Measurements from ENCODE around the gene CACNA1D. TPM values are rescaled to one million over a fixed set of nuclear protein-coding genes. Genes with fewer than 3 reads are reported as not detected.

CACNA1D gene
- total RNA-seq, 1 donor from 2014 or later, result 1.1 TPM

DNA sequence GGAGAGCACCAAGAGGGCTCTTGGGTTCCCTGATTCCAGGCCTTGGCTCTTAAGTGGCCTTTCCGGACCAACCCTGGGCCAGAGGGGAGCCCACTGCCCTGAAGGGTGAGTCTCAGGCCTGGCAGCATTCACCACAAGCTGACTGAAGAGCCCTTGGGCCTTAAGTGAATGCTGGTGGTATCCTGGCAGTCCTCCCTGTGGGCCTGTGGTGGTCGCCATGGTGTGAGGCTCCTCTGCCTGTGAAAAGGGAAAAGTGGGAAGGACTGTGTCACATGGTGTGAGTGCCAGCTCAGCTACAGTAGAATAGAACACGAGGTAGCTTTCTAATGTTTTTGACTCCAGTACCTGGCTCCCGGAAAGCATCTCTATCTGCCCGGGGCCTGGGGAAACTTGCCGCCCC, 336.5 kb downstream of the CACNA1D start:
- H3K36me3 ChIP-seq, result no peaks in the 10 kb centered on the region
- H3K4me1 ChIP-seq, result no peaks in the 10 kb centered on the region
- no peak for DNase-seq
- no peaks in the 10 kb centered on the region for H3K27me3 ChIP-seq (ENCODE audit: low read depth)
- TF ChIP-seq, protein P1, sequence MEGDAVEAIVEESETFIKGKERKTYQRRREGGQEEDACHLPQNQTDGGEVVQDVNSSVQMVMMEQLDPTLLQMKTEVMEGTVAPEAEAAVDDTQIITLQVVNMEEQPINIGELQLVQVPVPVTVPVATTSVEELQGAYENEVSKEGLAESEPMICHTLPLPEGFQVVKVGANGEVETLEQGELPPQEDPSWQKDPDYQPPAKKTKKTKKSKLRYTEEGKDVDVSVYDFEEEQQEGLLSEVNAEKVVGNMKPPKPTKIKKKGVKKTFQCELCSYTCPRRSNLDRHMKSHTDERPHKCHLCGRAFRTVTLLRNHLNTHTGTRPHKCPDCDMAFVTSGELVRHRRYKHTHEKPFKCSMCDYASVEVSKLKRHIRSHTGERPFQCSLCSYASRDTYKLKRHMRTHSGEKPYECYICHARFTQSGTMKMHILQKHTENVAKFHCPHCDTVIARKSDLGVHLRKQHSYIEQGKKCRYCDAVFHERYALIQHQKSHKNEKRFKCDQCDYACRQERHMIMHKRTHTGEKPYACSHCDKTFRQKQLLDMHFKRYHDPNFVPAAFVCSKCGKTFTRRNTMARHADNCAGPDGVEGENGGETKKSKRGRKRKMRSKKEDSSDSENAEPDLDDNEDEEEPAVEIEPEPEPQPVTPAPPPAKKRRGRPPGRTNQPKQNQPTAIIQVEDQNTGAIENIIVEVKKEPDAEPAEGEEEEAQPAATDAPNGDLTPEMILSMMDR (IDR thresholded peaks at IDR 0.05; ENCODE audit: borderline replicate concordance), result no peak
- intact Hi-C loops (cut with micrococcal nuclease), result no loop called here
- no peak overlapping the region for H3K4me3 ChIP-seq
- H3K27ac ChIP-seq (replicated peaks), result no peak overlapping the region
- no peaks in the 10 kb centered on the region for H3K9me3 ChIP-seq (replicated peaks)

DNA sequence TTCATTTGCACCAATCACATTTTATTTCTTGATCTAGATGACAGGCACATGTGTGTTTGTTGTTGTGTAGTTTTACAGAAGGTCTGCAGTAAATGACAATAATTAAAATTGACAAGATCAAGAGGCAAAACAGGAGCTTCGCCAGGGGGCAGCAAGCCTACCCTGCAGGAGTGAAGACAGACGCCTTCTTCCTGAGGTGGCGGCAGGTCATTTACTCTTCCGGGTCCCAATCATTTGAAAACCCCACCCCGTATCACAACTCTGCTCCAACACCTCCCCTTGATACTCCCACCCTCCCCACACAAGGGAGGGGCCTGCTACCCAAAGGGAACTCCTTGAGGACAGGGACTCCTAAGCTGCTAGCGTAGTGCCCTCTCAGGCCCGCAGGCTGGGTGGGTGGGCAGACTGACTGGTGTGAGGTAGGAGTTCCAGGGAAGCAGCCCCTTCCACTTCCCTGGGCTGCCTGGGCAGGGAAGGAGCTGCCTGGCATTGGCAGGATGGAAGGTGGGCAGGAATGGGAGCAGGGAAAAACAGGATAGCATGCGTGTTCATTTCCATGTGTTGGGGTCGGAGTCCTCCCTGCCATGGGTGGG, 338.7 kb downstream of the CACNA1D start:
- DNase-seq, result no peak
- no peaks in the 10 kb centered on the region for H3K27me3 ChIP-seq (ENCODE audit: low read depth)

DNA sequence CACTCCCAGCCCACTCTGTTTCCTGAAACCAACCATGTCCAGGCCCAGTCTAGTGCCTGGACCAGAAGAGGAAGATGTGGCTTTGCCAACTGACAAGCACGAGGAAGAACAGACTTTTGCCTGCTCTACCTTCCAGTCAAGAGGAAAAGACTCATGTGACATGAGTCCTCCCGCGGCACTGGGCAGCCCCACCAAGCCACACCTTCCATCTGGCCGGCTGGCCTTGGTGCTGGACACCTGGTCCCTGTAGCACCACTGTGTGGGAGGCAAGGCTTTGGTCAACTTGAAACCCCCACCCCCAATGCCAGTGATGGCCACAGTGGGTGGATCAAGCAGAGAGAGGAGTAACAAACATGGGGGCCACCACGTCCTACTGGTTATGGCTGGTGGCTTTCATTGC, 339.3 kb downstream of the CACNA1D start:
- no peaks in the 10 kb centered on the region for H3K4me1 ChIP-seq
- no peaks in the 10 kb centered on the region for H3K36me3 ChIP-seq
- TF ChIP-seq, protein P1 (IDR thresholded peaks at IDR 0.05; ENCODE audit: borderline replicate concordance), result no peak
- no peak for DNase-seq
- H3K4me3 ChIP-seq, result no peak overlapping the region
- H3K27ac ChIP-seq (replicated peaks), result no peak overlapping the region
- no peaks in the 10 kb centered on the region for H3K27me3 ChIP-seq (ENCODE audit: low read depth)
- no peaks in the 10 kb centered on the region for H3K9me3 ChIP-seq (replicated peaks)
- intact Hi-C loops (cut with micrococcal nuclease), result no loop called here

More for the DNA sequence above, 338.7 kb downstream of the CACNA1D start:
- Histone ChIP-seq H3K4me3 (no peak overlapping the region), H3K36me3 (no peaks in the 10 kb centered on the region), H3K4me1 (no peaks in the 10 kb centered on the region), H3K27ac (replicated peaks) (no peak overlapping the region), H3K9me3 (replicated peaks) (no peaks in the 10 kb centered on the region)
- intact Hi-C loops (cut with micrococcal nuclease), result no loop called here
- TF ChIP-seq, protein P1 (IDR thresholded peaks at IDR 0.05; ENCODE audit: borderline replicate concordance), result no peak

DNA sequence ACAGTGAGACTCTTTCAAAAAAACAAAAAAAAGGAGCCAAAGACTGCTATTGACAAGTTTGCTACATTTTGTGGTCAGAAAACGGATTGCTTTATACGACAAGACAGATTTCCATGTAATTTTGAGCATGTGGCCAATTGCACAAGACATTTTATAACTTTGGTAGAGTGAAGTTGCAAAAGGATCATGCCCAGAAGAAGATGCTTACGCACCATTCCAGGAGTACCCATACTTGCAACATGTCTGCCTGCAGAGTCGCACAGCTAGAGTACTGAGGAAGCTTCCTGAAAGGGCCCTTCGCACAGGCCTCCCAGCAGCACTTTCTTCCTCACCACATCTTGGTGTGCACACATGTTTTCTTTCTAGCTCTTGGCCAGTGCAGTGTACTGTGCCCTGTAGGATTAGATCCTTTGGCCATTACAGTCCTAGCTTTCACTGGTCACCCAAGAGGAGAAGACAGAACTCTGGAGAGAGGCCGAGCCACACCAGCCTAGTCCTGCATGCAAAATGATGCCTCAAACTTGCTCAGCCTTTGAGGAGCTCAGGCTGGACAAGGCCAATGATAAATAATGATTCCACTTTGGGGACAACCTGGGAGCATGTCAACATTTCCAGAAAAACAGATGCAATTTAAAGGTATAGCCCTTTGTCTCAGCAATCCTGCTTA, 340.2 kb downstream of the CACNA1D start:
- TF ChIP-seq, protein P1 (IDR thresholded peaks at IDR 0.05; ENCODE audit: borderline replicate concordance), result no peak
- Histone ChIP-seq H3K27ac (replicated peaks) (no peak overlapping the region), H3K4me3 (no peak overlapping the region), H3K4me1 (no peaks in the 10 kb centered on the region), H3K36me3 (no peaks in the 10 kb centered on the region), H3K9me3 (replicated peaks) (no peaks in the 10 kb centered on the region), H3K27me3 (ENCODE audit: low read depth) (no peaks in the 10 kb centered on the region)
- DNase-seq, result no peak
- intact Hi-C loops (cut with micrococcal nuclease), result no loop called here

DNA sequence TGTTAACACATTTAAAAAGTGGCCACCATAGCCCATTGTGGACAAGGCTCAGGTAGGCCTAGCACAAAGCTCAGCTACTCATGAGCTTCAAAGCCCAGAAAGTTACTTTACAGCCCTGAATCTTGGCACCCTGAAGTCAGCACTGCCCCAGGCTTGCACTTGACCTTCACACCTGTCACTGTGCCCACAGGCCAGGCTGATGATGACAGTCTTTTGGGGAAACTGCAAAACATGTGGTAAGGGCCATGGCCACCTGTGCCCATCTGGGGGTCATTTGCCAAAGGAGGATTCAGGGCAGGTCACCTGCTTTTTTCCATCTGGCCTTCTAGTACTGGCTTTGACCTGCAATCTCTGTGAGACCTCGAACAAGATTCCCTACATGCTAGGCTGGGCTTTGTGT, 340.8 kb downstream of the CACNA1D start:
- TF ChIP-seq, protein P1 (IDR thresholded peaks at IDR 0.05; ENCODE audit: borderline replicate concordance), result no peak
- no peaks in the 10 kb centered on the region for H3K27me3 ChIP-seq (ENCODE audit: low read depth)
- no peak for DNase-seq
- intact Hi-C loops (cut with micrococcal nuclease), result no loop called here
- no peak overlapping the region for H3K4me3 ChIP-seq
- H3K9me3 ChIP-seq (replicated peaks), result no peaks in the 10 kb centered on the region
- no peak overlapping the region for H3K27ac ChIP-seq (replicated peaks)
- no peaks in the 10 kb centered on the region for H3K4me1 ChIP-seq
- no peaks in the 10 kb centered on the region for H3K36me3 ChIP-seq
